Breast epithelium (tissue), 4 donors: ENCODE results near the gene CRIM1. TPM values are rescaled to one million over a fixed set of nuclear protein-coding genes. Genes with fewer than 3 reads are reported as not detected.

Experiments
- DNase-seq, 2 donors: peaks; one replicate each; pipeline ENCODE4 v3.0.0-alpha.2; 2019; ENCODE audit warnings: low spot score in 2 of 2
- H3K27ac ChIP-seq, 2 donors: fragments of 200-600 bp; sonication (generic) in 1 of 2; one replicate each; pipeline ENCODE4 v1.5.1; 2016 to 2019; ENCODE audit warnings: mild to moderate bottlenecking in 1 of 2
- H3K27me3 ChIP-seq, 2 donors: fragments of 200-600 bp; sonication (generic) in 1 of 2; one replicate each; pipeline versions ENCODE4 v1.5.1 to v1.6.0; 2017 to 2019; ENCODE audit warnings: control low read depth in 1 of 2, mild to moderate bottlenecking in 1 of 2
- H3K36me3 ChIP-seq: fragments of 200-600 bp; one replicate; pipeline ENCODE4 v1.5.1; 2019
- H3K4me1 ChIP-seq, 2 donors: fragments of 200-600 bp; sonication (generic); one replicate each; pipeline ENCODE4 v1.5.1; 2016 to 2019; ENCODE audit warnings: control low read depth in 1 of 2
- H3K4me3 ChIP-seq, 3 donors: fragments of 200-600 bp; sonication (generic); 1 replicate in 2 of 3; 2 replicates in 1 of 3; pipeline ENCODE4 v1.5.1; 2016 to 2019; ENCODE audit warnings: mild to moderate bottlenecking in 3 of 3, moderate library complexity in 2 of 3
- H3K9me3 ChIP-seq, 2 donors: fragments of 200-600 bp; sonication (generic) in 1 of 2; one replicate each; pipeline ENCODE4 v1.5.1; 2016 to 2019; ENCODE audit warnings: control low read depth in 1 of 2
- CTCF ChIP-seq, 3 donors: fragments of 450-650 bp; IDR thresholded peaks; one replicate each; pipeline ENCODE4 v1.5.1; 2016 to 2017; ENCODE audit warnings: antibody characterized with exemption in 3 of 3, mild to moderate bottlenecking in 3 of 3, moderate library complexity in 3 of 3
- POLR2A ChIP-seq: fragments of 450-650 bp; IDR thresholded peaks from one replicate; pipeline ENCODE4 v1.6.1; 2016; ENCODE audit warnings: antibody characterized with exemption, mild to moderate bottlenecking, moderate library complexity
- POLR2AphosphoS5 ChIP-seq, 3 donors: sonication (generic); formaldehyde crosslinking; IDR thresholded peaks; one replicate each; pipeline ENCODE4 v1.6.1; 2017; ENCODE audit warnings: antibody characterized with exemption in 3 of 3
- intact Hi-C: fragments of 100-400 bp; cut with DNase I; formaldehyde crosslinking; loops from one replicate; pipeline ENCODE4 v1.15.1; 2023; ENCODE audit warnings: low total_unique reads
- total RNA-seq, 3 donors: library from RNA; depleted of rRNA; stranded (reverse); fragments of >200 nt; gene quantifications; one replicate each; pipeline ENCODE4 v1.1.0, GENCODE V29; 2016

The CRIM1 gene
- total RNA-seq, 3 donors from 2014 or later: 166 to 187 (median 178) TPM

- H3K4me1 ChIP-seq: no peaks in the 10 kb centered on the region
- no peaks in the 10 kb centered on the region for H3K27me3 ChIP-seq
- no peaks in the 10 kb centered on the region for H3K36me3 ChIP-seq
- intact Hi-C loops: no loop called here
- no peak for TF ChIP-seq CTCF (IDR thresholded peaks at IDR 0.05)
- TF ChIP-seq POLR2AphosphoS5 (IDR thresholded peaks at IDR 0.05): no peak
- no peak for TF ChIP-seq POLR2A
- DNase-seq: no peak
- H3K27ac ChIP-seq: no peak overlapping the region
- no peaks in the 10 kb centered on the region for H3K9me3 ChIP-seq
- H3K4me3 ChIP-seq: no peak overlapping the region
Measured at GRCh38 chr2:36338827-36339145, 16.8 kb upstream of the CRIM1 start.

DNA sequence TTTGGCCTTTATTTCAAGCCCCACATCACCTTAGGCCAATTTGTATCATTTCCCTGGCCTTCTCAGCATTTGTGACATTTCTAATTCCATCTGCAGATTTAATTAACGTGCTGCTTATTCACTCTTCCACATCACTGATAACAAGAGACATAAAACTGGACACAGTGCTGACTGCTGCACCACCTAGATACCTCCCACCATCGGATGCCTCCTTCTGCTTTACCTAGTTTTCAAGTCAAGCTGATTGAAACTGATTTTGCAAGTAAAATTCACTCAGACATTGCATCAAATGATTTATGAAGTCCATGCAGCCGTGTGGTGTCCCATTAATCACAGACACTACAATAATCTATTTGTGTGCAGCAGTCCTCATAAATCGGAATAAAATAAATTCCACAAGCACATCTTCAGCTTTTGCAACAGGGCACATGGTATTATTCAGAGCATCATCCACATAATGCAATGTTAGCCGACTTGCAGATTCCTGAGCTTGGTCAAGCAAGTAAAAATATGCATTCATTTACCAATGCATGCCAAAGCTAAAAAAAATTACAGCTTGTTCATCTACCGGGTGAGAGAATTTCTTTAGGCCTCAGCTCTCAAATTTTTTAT, 15.9 kb upstream of the CRIM1 start:
- no peak overlapping the region for H3K4me3 ChIP-seq
- no peaks in the 10 kb centered on the region for H3K36me3 ChIP-seq
- no peak overlapping the region for H3K27ac ChIP-seq
- H3K27me3 ChIP-seq: no peaks in the 10 kb centered on the region
- intact Hi-C loops: no loop called here
- DNase-seq: no peak
- no peak for TF ChIP-seq POLR2A
- TF ChIP-seq POLR2AphosphoS5 (IDR thresholded peaks at IDR 0.05): no peak
- TF ChIP-seq CTCF (IDR thresholded peaks at IDR 0.05): no peak
- H3K9me3 ChIP-seq: no peaks in the 10 kb centered on the region
- no peaks in the 10 kb centered on the region for H3K4me1 ChIP-seq

DNA sequence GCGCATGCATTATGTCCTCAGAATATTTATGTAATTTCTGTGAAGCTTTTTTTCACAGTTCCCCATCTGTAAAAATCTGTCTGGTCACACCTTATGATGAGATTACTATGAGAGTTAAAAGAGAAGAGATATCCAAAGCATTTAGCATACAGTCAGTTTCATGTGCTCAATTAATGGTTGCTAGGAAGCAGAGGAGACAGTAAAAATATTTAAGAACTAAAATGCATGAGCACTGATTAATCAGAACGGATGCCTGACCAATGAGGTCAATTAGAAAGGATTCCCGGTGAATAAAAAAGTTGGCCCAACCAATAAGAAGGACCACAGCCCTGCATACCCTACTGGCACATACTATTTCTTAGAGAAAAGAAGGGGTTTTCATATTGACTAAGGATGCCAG, 12.0 kb upstream of the CRIM1 start:
- no peaks in the 10 kb centered on the region for H3K36me3 ChIP-seq
- intact Hi-C loops: no loop called here
- no peak overlapping the region for H3K4me3 ChIP-seq
- H3K27me3 ChIP-seq: no peaks in the 10 kb centered on the region
- no peaks in the 10 kb centered on the region for H3K4me1 ChIP-seq
- TF ChIP-seq POLR2AphosphoS5 (IDR thresholded peaks at IDR 0.05) (no peak), POLR2A (no peak)
- no peak for DNase-seq
- no peaks in the 10 kb centered on the region for H3K9me3 ChIP-seq
- no peak overlapping the region for H3K27ac ChIP-seq

GRCh38 chr2:36348721-36349120, 6.9 kb upstream of the CRIM1 start:
- no peaks in the 10 kb centered on the region for H3K27me3 ChIP-seq
- DNase-seq: no peak
- no peaks in the 10 kb centered on the region for H3K36me3 ChIP-seq
- no peaks in the 10 kb centered on the region for H3K9me3 ChIP-seq
- TF ChIP-seq POLR2A (no peak), POLR2AphosphoS5 (IDR thresholded peaks at IDR 0.05) (no peak), CTCF (IDR thresholded peaks at IDR 0.05) (no peak)
- H3K4me1 ChIP-seq: no peaks in the 10 kb centered on the region
- intact Hi-C loops: no loop called here
- H3K4me3 ChIP-seq: no peak overlapping the region
- H3K27ac ChIP-seq: no peak overlapping the region

DNA sequence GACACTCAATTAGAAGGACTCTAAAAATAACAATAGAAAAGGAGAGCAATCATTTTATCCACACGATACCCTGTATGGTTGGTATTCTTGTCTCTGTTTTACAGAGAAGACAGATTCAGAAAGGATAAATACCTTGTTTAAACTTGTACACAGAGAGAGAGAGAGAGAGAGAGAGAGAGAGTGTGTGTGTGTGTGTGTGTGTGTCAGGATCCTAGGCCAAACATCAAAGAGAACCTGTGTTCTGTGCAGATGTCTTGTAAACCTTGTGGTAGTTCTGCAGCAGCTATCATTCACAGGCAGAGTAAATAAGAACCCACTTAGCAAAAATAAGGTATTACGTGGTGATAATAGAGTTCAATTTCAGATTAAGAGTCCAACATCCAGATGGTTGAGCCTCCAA, 4.3 kb upstream of the CRIM1 start:
- H3K4me1 ChIP-seq: no peaks in the 10 kb centered on the region
- H3K27ac ChIP-seq: no peak overlapping the region
- no peaks in the 10 kb centered on the region for H3K27me3 ChIP-seq
- no peak overlapping the region for H3K4me3 ChIP-seq
- DNase-seq: no peak
- no peaks in the 10 kb centered on the region for H3K9me3 ChIP-seq
- H3K36me3 ChIP-seq: no peaks in the 10 kb centered on the region
- intact Hi-C loops: loop anchor here (10.0 kb wide), 2 partner anchors 84 to 144 kb away; no protein-coding TSS in a partner anchor
- TF ChIP-seq POLR2AphosphoS5 (IDR thresholded peaks at IDR 0.05): no peak
- no peak for TF ChIP-seq CTCF (IDR thresholded peaks at IDR 0.05)
- no peak for TF ChIP-seq POLR2A
